ENCODE data around the gene APELA.

APELA gene

GRCh38 chr4:164945146-164945545 lies 68.2 kb downstream of the APELA start:
- Histone ChIP-seq H3K9me3 (ENCODE audit: control insufficient read depth, low read length) (no peaks in the 10 kb centered on the region), H3K4me3 (ENCODE audit: extremely low read depth, insufficient read depth, low read length, poor library complexity, severe bottlenecking) (no peak overlapping the region), H3K36me3 (ENCODE audit: control insufficient read depth, insufficient read depth, low read length) (no peaks in the 10 kb centered on the region), H3K4me1 (ENCODE audit: control insufficient read depth, insufficient read depth, low read length, poor library complexity, severe bottlenecking) (no peaks in the 10 kb centered on the region), H3K27ac (ENCODE audit: low read depth, low read length, severe bottlenecking) (no peak overlapping the region)
- 80 to 86% methylated on average over 2 to 3 of the region's 5 CpGs for WGBS, 2 experiments (ENCODE audit: insufficient coverage in 2 of 2)

- 81 to 90% methylated on average over 5 of the region's 5 CpGs for WGBS, 2 experiments (ENCODE audit: insufficient coverage in 2 of 2)
- Histone ChIP-seq H3K36me3 (ENCODE audit: control insufficient read depth, insufficient read depth, low read length) (no peaks in the 10 kb centered on the region), H3K4me1 (ENCODE audit: control insufficient read depth, insufficient read depth, low read length, poor library complexity, severe bottlenecking) (no peaks in the 10 kb centered on the region), H3K4me3 (ENCODE audit: extremely low read depth, insufficient read depth, low read length, poor library complexity, severe bottlenecking) (no peak overlapping the region), H3K9me3 (ENCODE audit: control insufficient read depth, low read length) (no peaks in the 10 kb centered on the region), H3K27ac (ENCODE audit: low read depth, low read length, severe bottlenecking) (no peak overlapping the region)
Observed at GRCh38 chr4:164946810-164947209, 69.8 kb downstream of the APELA start.

Measured in mesodermal cell (in vitro differentiated cells).